ENCODE data around the gene LMLN.
"Not testable (repeated sequence)": the region's sequence is repeated elsewhere in the genome, so short reads cannot be mapped to it uniquely, and the experiment has no call there.

Gene LMLN

DNA sequence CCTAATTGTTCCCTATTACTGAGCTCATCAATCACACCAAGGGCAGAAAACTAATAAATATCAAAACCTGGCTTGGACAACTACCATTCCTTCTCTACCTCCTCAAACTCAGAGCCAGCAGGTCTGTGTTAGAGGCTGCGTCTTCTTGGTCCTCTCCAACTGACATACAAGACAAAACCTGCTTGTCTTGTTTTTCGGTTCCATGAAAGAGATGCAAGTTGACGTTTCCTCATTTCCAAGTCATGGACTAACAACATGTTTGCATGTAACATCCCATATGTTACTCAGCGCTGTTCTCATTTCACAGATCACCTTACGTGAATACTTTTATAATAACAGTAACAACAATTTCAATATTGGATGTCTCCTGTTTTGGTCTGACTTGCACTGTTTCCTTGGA lies 110.9 kb downstream of the LMLN start:
- no peak for DNase-seq
- intact Hi-C loops (cut with DNase I) = no loop called here

DNA sequence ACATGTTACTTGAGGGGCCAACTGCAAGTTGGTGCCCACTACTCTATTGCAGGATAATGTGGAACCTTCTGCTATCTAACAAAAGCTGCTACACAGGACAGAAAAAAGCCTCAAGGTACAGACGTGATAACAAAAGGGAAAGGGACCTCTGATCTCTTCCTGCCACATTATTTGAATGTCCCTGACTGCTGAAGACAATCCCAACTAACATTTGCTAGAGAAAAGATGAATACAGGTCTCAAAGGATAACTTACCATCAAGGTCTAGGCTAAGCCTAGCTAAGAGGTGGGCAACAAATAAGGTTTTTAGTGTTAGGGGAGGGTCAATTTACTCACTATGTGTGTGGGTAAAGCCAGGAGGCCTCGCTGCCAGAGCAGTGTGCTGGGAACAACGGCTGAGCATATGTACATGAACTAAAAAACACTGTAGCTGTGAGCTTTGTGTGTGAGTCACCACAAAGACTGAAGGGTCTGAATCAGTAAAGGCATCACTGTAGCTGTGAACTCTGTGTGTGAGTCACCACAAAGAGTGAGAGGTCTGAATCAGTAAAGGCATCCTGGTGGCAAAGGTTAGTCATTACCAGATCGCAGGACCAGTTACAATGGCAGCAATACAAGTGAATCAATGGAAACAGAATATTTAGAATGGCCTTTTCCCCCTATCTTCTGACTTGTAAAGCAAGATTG lies 111.7 kb downstream of the LMLN start:
- intact Hi-C loops (cut with DNase I) = no loop called here
- no peak for DNase-seq

DNA sequence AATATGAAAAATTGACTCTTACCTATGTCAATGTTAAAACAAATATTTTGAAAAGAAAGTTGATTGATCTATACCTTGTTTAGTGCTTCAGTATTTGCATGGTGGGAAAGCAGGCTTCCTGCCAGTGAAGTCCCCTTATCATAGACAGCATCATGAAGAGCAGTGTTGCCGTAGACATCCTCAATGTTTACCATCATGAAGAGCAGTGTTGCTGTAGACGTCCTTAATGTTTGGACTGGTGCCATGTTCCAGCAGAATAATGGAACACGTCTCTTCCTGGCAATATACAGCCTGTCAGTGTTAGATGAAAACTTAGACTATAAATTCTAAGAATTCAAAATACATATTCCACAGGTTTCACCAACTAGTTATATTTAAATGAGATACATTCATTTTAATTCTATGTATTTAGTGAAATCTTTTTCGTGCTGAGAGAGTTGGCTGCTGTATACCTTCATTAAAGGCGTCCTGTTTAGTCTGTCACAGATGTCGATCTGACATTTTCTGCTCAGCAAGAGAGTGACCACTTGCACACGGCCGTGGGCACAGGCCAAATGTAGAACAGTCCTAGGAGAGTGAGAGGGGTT lies 116.8 kb downstream of the LMLN start:
- intact Hi-C loops (cut with DNase I) = no loop called here
- no peak for DNase-seq

DNA sequence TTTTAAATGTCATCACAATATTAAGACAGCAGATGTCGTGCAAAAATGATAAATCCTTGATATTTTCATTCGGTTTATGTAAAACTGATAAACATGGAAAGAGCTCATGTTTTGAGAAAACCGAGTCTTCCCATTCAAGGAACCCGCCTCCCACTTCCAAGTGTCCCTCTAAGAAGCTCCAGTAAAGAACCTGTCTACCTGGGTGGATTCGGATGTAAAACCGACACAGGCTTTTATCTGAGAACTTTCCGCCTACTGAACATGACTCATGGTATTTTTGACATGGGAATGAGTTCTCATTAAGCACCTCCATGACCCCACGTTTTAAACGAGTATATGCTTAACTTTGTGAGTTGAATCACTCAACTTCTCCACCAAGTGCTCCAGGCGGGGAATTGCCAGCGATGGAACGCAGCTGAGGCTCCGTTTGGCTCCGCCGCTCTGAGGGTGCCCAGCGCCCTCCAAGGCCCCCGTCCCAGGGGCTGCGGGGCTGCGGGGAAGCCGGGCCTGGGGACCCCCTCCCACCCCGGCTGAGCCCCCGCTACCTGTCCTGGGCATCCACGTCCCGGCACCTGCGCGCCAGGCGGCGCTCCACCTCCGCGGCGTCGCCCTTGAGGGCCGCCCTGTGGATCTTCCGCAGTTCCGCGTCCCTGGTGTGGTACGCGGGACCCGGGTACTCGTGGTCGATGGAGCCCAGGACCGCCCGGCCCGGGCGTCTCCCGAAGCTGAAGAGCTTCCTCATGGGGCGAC lies 119.9 kb downstream of the LMLN start:
- intact Hi-C loops (cut with DNase I) = no loop called here
- DNase-seq = peak in 8 of 10 donors; percentile 17 to 90 (median 32)

DNA sequence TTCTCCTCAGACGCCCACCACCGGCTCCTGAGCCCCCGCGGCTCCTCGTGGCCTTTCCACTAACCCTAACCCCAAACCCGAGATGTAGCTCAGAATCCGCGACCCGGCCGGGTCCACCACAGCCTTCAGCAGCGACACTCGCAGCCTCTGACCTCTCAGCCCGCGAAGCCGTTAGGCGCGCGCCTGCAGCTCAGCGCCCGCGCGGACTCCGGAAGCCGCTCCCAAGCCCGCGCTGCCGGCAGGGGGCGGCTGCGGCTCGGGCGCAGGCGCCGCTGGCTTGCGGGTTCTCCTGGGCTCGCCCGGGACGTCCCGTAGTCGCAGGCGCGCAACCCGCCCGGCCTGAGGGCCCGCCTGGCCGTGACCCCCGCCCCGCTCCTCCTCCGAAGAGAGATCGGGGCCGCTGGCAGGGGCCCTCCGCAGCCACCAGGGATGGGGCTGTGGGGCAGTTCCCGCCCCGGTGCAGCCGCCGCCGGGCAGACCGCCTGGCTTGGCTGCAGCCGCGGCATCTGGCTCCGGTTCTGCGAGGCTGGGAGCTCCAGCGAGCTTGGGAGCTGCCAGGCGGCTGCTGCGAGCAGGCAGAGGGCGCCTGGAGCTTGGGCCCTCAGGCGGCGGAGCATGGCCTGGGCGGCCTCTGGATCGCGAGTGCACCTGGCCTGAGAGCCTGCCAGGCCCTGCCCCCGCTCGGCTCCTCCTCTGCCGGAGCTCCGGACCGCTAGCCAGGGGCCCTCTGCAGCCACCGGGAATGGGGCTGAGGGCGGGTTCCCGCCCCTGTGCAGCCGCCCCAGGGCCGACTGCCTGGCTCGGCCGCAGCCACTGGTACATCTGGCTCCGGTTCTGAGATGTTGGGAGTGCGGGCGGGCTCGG lies 120.7 kb downstream of the LMLN start:
- intact Hi-C loops (cut with DNase I) = no loop called here
- DNase-seq = peak in 9 of 10 donors; percentile 19 to 92 (median 50)

DNA sequence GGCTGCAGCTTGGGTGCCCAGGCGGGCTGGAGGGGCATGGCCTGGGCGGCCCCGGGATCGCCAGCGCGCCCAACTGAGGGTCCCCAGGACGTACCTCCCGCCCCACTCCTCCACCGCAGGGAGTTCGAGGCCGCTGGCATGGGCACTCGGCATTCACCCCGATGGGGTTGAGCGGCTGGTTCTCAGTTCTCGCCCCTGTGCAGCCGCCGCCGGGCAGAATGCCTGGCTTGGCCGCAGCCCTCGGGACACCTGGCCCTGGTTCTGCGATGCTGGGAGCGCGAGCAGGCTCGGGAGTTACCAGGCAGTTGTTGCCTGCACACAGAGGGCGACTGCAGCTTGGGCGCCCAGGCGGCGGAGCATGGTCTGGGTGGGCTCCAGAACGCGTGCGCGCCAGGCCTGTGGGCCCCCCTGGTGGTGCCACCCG lies 121.4 kb downstream of the LMLN start:
- DNase-seq = peak in 6 of 10 donors; percentile 9 to 87 (median 46)
- intact Hi-C loops (cut with DNase I) = no loop called here

DNA sequence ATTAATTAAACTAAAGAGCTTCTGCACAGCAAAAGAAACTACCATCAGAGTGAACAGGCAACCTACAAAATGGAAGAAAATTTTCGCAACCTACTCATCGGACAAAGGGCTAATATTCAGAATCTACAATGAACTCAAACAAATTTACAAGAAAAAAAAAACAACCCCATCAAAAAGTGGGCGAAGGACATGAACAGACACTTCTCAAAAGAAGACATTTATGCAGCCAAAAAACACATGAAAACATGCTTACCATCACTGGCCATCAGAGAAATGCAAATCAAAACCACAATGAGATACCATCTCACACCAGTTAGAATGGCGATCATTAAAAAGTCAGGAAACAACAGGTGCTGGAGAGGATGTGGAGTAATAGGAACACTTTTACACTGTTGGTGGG lies 122.2 kb downstream of the LMLN start:
- intact Hi-C loops (cut with DNase I) = not testable (repeated sequence)

DNA sequence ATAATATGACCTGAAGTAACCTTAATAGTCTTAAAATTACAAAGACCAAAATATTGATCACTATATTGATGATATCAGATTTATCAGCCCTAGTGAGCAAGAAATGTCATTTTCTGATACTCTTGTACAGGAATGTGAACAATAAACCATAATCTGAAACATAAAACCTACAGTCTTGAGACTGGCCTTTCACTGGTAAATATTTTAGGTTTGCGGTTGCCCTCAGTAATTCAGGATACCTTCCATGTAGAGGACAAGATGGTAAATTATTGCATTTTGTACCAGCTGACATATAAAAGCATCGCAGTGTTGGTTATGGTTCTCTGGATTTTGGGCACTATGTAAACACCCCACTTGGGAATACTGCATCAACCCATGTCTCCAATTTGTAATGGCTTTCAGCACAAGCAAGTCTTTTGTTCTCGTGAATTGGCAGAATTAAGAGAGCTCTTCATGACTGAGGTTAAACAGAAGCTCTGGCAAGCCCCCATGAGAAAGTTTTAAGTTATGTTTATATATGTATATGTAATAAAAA lies 128.5 kb downstream of the LMLN start:
- no peak for DNase-seq
- intact Hi-C loops (cut with DNase I) = no loop called here

More for the DNA sequence above, 122.2 kb downstream of the LMLN start:
- DNase-seq = not testable (repeated sequence)

DNA sequence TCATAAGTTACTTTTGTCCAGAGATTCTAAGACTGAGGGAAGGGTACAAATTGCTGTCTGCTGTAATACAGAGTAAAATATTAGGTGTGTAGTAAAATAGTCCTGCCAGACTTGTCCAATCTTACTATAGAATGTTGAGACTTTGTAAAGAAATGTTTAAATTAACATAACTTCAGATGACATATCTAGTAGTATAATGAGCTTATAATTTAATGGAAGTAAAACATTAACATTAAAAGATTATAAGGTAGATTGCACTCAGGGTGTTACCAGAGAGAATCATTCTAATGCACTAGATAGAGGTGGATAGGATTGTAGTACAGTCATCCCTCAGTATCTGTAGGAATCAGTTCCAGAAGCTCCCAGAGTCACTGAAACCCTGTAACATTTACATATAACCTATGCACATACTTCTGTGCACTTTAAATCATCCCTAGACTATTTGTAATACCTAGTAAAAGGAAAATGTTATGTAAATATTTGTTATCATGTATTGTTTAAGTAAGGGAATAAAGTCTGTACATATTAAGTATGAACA lies 130.8 kb downstream of the LMLN start:
- intact Hi-C loops (cut with DNase I) = no loop called here
- no peak for DNase-seq

DNA sequence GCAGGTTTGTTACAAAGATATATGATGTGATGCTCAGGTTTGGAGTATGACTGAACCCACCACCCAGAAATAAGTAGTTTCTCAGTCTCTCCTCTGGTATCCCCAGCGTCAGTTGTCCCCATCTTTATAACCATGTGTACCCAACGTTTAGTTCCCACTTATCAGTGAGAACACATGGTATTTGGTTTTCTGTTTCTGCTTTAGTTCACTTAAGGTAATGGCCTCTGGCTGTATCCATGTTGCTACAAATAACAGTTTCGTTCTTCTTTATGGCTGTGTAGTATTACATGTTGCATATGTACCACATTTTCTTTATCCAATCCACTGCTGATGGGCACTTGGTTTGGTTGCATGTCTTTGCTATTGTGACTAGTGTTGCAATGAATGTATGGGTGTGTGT lies 132.3 kb downstream of the LMLN start:
- intact Hi-C loops (cut with DNase I) = no loop called here
- DNase-seq = no peak

DNA sequence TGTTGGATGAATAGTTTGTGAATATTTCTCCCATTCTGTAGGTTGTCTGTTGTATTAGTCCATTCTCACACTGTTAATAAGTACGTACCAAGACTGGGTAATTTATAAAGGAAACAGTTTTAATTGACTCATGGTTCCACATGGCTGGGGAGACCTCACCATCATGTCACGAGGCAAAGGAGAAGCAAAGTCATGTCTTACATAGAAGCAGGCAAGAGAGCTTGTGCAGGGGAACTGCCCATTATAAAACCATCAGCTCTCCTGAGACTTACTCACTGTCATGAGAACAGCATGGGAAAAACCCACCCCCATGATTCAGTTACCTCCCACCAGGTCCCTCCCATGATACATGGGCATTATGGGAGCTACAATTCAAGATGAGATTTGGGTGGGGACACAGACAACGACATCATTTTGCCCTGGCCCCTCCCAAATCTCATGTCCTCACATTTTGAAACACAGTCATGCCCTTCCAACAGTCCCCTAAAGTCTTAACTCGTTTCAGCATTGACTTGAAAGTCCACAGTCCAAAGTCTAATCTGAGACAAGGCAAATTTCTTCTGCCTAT lies 133.2 kb downstream of the LMLN start:
- intact Hi-C loops (cut with DNase I) = no loop called here
- DNase-seq = no peak

All from posterior cingulate gyrus (tissue), 11 donors.